Mesenchymal stem cell (in vitro differentiated cells and primary cell): ENCODE measurements around the gene MYT1.

Experiments used
- DNase-seq: peaks from one replicate; pipeline ENCODE4 v3.0.0-alpha.2; 2013
- H2AFZ ChIP-seq: one replicate; pipeline ENCODE4 v1.6.1; 2013; ENCODE audit warnings: low read depth, mild to moderate bottlenecking, control low read depth, inconsistent platforms, low read length, moderate library complexity
- H2AK5ac ChIP-seq: 2 replicates; pipeline ENCODE4 v1.6.1; 2013; ENCODE audit warnings: low read length, moderate library complexity, mild to moderate bottlenecking, inconsistent platforms; ENCODE audit not compliant: severe bottlenecking
- H2BK120ac ChIP-seq: one replicate; pipeline ENCODE4 v1.6.1; 2013; ENCODE audit warnings: low read depth, mild to moderate bottlenecking, inconsistent platforms, low read length, moderate library complexity
- H2BK12ac ChIP-seq, 2 experiments: one replicate each; pipeline ENCODE4 v1.6.1; 2013; ENCODE audit warnings: inconsistent platforms in 2 of 2, low read length in 2 of 2, mild to moderate bottlenecking in 2 of 2, moderate library complexity in 2 of 2, control low read depth in 1 of 2
- H2BK15ac ChIP-seq: one replicate; pipeline ENCODE4 v1.6.1; 2013; ENCODE audit warnings: mild to moderate bottlenecking, low read depth, inconsistent platforms; ENCODE audit not compliant: poor library complexity, severe bottlenecking
- H2BK5ac ChIP-seq: 2 replicates; pipeline ENCODE4 v1.6.1; 2013; ENCODE audit warnings: low read depth, mild to moderate bottlenecking, low read length, control low read depth, inconsistent platforms; ENCODE audit not compliant: poor library complexity, severe bottlenecking
- H3K14ac ChIP-seq, 2 experiments: one replicate each; pipeline ENCODE4 v1.6.1; 2013; ENCODE audit warnings: inconsistent platforms in 2 of 2, low read length in 2 of 2, control low read depth in 1 of 2, mild to moderate bottlenecking in 1 of 2, moderate library complexity in 1 of 2
- H3K18ac ChIP-seq, 2 experiments: one replicate each; pipeline ENCODE4 v1.6.1; 2013; ENCODE audit warnings: inconsistent platforms in 2 of 2, low read length in 2 of 2, control low read depth in 1 of 2, low read depth in 1 of 2, mild to moderate bottlenecking in 1 of 2
- H3K23ac ChIP-seq, 2 experiments: one replicate each; pipeline ENCODE4 v1.6.1; 2013; ENCODE audit warnings: inconsistent platforms in 2 of 2, low read length in 2 of 2, mild to moderate bottlenecking in 2 of 2, moderate library complexity in 2 of 2, control low read depth in 1 of 2
- H3K27ac ChIP-seq: 2 replicates; pipeline ENCODE4 v1.5.1; 2013; ENCODE audit warnings: mild to moderate bottlenecking, moderate library complexity, low read length, control low read depth, inconsistent platforms; ENCODE audit not compliant: poor library complexity, severe bottlenecking
- H3K27me3 ChIP-seq, 2 experiments: 2 replicates each; pipeline versions ENCODE4 v1.6.1 to v1.7.0; 2013; ENCODE audit warnings: low read length in 2 of 2, mild to moderate bottlenecking in 2 of 2, moderate library complexity in 2 of 2, control low read depth in 1 of 2, inconsistent platforms in 1 of 2; ENCODE audit not compliant: control insufficient read depth in 1 of 2, insufficient read depth in 1 of 2
- H3K36me3 ChIP-seq, 2 experiments: 2 replicates each; pipeline versions ENCODE4 v1.6.1 to v1.7.0; 2013; ENCODE audit warnings: low read length in 2 of 2, control low read depth in 1 of 2, inconsistent platforms in 1 of 2, low read depth in 1 of 2, mild to moderate bottlenecking in 1 of 2; ENCODE audit not compliant: insufficient read depth in 2 of 2, control insufficient read depth in 1 of 2
- H3K4ac ChIP-seq, 2 experiments: one replicate each; pipeline ENCODE4 v1.6.1; 2013; ENCODE audit warnings: inconsistent platforms in 2 of 2, low read length in 2 of 2, mild to moderate bottlenecking in 2 of 2, moderate library complexity in 2 of 2, control low read depth in 1 of 2, low read depth in 1 of 2
- H3K4me1 ChIP-seq: 2 replicates; pipeline ENCODE4 v1.6.1; 2013; ENCODE audit warnings: low read depth, low read length, control low read depth; ENCODE audit not compliant: control insufficient read depth, insufficient read depth
- H3K4me2 ChIP-seq: 2 replicates; pipeline ENCODE4 v1.6.1; 2013; ENCODE audit warnings: low read length, mild to moderate bottlenecking, inconsistent platforms; ENCODE audit not compliant: poor library complexity, severe bottlenecking
- H3K4me3 ChIP-seq, 2 experiments: 2 replicates each; pipeline versions ENCODE4 v1.5.1 to v1.7.0; 2013; ENCODE audit warnings: low read length in 2 of 2, mild to moderate bottlenecking in 2 of 2, control low read depth in 1 of 2, low read depth in 1 of 2; ENCODE audit not compliant: insufficient read depth in 1 of 2
- H3K79me1 ChIP-seq: replicated peaks from 2 replicates; pipeline ENCODE4 v1.6.1; 2013; ENCODE audit warnings: mild to moderate bottlenecking, control low read depth, low read length, inconsistent platforms; ENCODE audit not compliant: poor library complexity, severe bottlenecking
- H3K9ac ChIP-seq: 2 replicates; pipeline ENCODE4 v1.7.0; 2013; ENCODE audit warnings: mild to moderate bottlenecking, low read length, moderate library complexity
- H3K9me3 ChIP-seq: 2 replicates; pipeline ENCODE4 v1.7.0; 2013; ENCODE audit warnings: mild to moderate bottlenecking, low read length; ENCODE audit not compliant: control insufficient read depth
- H4K8ac ChIP-seq: one replicate; pipeline ENCODE4 v1.6.1; 2013; ENCODE audit warnings: inconsistent platforms, mild to moderate bottlenecking, low read length, moderate library complexity
- H4K91ac ChIP-seq: one replicate; pipeline ENCODE4 v1.6.1; 2013; ENCODE audit warnings: mild to moderate bottlenecking, low read length, inconsistent platforms
- WGBS: methylation state at CpG from one replicate; pipeline ENCODE4 v1.1.7; 2013; ENCODE audit warnings: mixed read lengths; 5-methylcytosine and 5-hydroxymethylcytosine counted together

Gene MYT1

DNA sequence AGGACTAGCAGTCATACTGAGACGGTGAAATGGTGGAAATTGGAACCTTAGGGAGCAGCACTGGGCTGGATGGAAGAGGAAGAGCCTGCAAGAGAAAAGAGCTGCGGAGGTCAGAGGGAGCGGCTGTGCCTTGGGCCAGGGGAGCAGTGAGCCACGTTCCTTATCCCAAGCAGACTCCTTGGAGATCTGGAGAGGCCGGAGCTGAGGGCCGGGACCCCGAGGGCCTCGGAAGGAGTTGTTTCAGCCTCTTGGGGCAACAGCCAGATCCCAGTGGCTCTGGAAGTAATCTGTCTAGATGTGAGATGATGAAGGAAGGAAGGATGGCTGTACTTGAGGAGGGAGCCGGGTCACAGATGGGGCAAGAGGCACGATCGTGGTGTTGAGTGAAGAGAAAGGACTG lies 107.4 kb downstream of the MYT1 start:
- Histone ChIP-seq H3K9me3 (no peaks in the 10 kb centered on the region), H4K91ac (no peak overlapping the region), H3K4ac (no peak overlapping the region), H2AK5ac (no peak overlapping the region), H2BK15ac (no peak overlapping the region), H2BK120ac (no peak overlapping the region), H3K4me2 (no peak overlapping the region), H2BK5ac (no peak overlapping the region), H3K23ac (no peak overlapping the region), H3K4me3 (no peak overlapping the region), H3K27me3 (no peaks in the 10 kb centered on the region), H3K36me3 (peaks cover 30 to 44% of the 10 kb centered on the region in 2 experiments), H3K9ac (no peak overlapping the region), H3K27ac (no peak overlapping the region), H3K79me1 (peaks cover 32% of the 10 kb centered on the region), H2BK12ac (no peak overlapping the region), H3K14ac (no peak overlapping the region), H3K18ac (no peak overlapping the region), H2AFZ (no peak overlapping the region), H4K8ac (no peak overlapping the region), H3K4me1 (peaks cover 10% of the 10 kb centered on the region)
- WGBS = 95% methylated on average over 11 of the region's 11 CpGs
- DNase-seq = no peak

DNA sequence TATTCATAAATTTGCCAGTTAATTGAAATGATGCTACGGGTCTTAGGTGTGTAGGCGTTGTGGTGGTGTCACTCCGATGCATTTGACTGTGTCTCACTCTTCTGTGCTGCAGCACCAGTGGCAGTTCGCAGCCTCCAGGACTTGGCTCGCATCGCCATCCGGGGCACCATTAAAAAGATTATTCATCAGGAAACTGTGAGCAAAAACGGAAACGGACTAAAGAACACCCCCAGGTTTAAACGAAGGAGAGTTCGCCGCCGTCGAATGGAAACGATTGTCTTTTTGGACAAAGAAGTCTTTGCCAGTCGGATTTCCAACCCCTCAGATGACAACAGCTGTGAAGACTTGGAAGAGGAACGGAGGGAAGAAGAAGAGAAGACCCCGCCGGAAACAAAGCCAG lies 108.9 kb downstream of the MYT1 start:
- Histone ChIP-seq H3K27ac (no peak overlapping the region), H2BK5ac (no peak overlapping the region), H2BK120ac (no peak overlapping the region), H4K8ac (no peak overlapping the region), H3K4me2 (no peak overlapping the region), H3K27me3 (no peaks in the 10 kb centered on the region), H3K79me1 (peaks cover 30% of the 10 kb centered on the region), H3K4ac (no peak overlapping the region), H3K14ac (no peak overlapping the region), H3K9me3 (no peaks in the 10 kb centered on the region), H3K9ac (no peak overlapping the region), H3K36me3 (peaks cover 32 to 43% of the 10 kb centered on the region in 2 experiments), H3K18ac (no peak overlapping the region), H4K91ac (no peak overlapping the region), H2AK5ac (no peak overlapping the region), H2AFZ (no peak overlapping the region), H3K4me3 (no peak overlapping the region), H3K4me1 (peaks cover 10% of the 10 kb centered on the region), H2BK12ac (no peak overlapping the region), H3K23ac (no peak overlapping the region), H2BK15ac (no peak overlapping the region)
- DNase-seq = no peak
- 92% methylated on average over 16 of the region's 19 CpGs for WGBS

DNA sequence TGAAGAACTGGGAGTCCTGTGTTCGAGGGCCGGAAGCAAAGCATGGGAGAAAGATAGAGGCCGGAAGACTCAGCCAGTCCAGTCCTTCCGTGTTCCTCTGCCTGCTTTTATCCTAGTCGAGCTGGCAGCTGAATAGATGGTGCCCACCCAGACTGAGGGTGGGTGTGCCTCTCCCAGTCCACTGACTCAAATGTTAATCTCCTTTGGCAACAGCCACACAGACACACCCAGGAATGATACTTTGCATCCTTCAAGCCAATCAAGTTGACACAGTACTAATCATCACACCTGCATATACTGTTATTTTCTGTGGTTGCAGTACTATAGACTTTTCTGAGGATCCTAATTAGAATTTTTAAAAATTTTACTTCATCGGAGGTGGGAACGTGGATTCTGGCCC lies 112.6 kb downstream of the MYT1 start:
- Histone ChIP-seq H3K27me3 (no peaks in the 10 kb centered on the region), H2AK5ac (no peak overlapping the region), H2BK5ac (no peak overlapping the region), H3K79me1 (peaks cover 8% of the 10 kb centered on the region), H4K91ac (no peak overlapping the region), H3K9me3 (no peaks in the 10 kb centered on the region), H3K18ac (no peak overlapping the region), H3K4me3 (no peak overlapping the region), H3K4ac (no peak overlapping the region), H2BK12ac (no peak overlapping the region), H2AFZ (no peak overlapping the region), H3K9ac (no peak overlapping the region), H3K36me3 (peaks cover 14 to 32% of the 10 kb centered on the region in 2 experiments), H2BK120ac (no peak overlapping the region), H3K27ac (no peak overlapping the region), H3K14ac (no peak overlapping the region), H3K4me1 (no peaks in the 10 kb centered on the region), H3K4me2 (no peak overlapping the region), H3K23ac (no peak overlapping the region), H2BK15ac (no peak overlapping the region), H4K8ac (no peak overlapping the region)
- DNase-seq = no peak
- WGBS = 96% methylated on average over 7 of the region's 7 CpGs

DNA sequence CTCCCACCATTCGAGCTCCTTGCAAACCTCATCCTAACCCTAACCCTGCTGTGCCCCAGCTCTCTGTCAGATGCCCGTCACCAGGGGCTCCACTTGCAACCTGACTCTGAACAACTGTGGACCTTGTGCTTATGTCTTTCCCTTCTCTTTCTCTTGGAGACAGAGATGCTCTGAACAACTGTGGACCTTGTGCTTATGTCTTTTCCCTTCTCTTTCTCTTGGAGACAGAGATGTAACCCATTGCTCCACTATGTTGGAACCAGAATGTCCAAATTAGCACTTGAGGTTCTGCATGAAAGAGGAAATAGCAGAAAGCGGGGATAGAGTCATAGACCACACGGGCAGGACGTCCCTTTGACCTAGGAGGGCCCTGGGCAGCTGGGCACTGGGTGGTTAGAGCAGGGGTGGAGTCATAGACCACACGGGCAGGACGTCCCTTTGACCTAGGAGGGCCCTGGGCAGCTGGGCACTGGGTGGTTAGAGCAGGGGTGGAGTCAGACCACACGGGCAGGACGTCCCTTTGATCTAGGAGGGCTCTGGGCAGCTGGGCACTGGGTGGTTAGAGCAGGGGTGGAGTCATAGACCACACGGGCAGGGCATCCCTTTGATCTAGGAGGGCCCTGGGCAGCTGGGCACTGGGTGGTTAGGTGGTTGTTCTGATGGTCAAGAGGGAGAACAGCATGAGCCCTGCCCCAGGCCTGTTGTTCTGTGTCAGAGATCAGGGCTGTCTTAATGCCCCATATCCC lies 113.5 kb downstream of the MYT1 start:
- no peak overlapping the region for H2BK5ac ChIP-seq
- 84% methylated on average over 10 of the region's 10 CpGs for WGBS
- H3K18ac ChIP-seq = no peak overlapping the region
- H3K27me3 ChIP-seq = peaks cover 0 to 2% of the 10 kb centered on the region in 2 experiments
- DNase-seq = no peak
- peaks cover 5% of the 10 kb centered on the region for H3K79me1 ChIP-seq
- H3K9ac ChIP-seq = no peak overlapping the region
- H3K14ac ChIP-seq = no peak overlapping the region
- no peak overlapping the region for H3K4me2 ChIP-seq
- no peak overlapping the region for H4K91ac ChIP-seq
- no peak overlapping the region for H3K4ac ChIP-seq
- H3K4me3 ChIP-seq = no peak overlapping the region
- H2BK12ac ChIP-seq = no peak overlapping the region
- H4K8ac ChIP-seq = no peak overlapping the region
- no peaks in the 10 kb centered on the region for H3K4me1 ChIP-seq
- no peak overlapping the region for H2BK120ac ChIP-seq
- no peaks in the 10 kb centered on the region for H3K9me3 ChIP-seq
- H2AK5ac ChIP-seq = no peak overlapping the region
- no peak overlapping the region for H2AFZ ChIP-seq
- H3K27ac ChIP-seq = no peak overlapping the region
- no peak overlapping the region for H3K23ac ChIP-seq
- H2BK15ac ChIP-seq = no peak overlapping the region
- H3K36me3 ChIP-seq = peaks cover 11 to 31% of the 10 kb centered on the region in 2 experiments
